Skin of body (tissue), 2 donors: ENCODE results near the gene LAMA2. TPM values are rescaled to one million over a fixed set of nuclear protein-coding genes. Genes with fewer than 3 reads are reported as not detected.

Experiments used
- DNase-seq: peaks from one replicate; lab custom pipeline; 2025; lab: John Stamatoyannopoulos, UW
- total RNA-seq: library from RNA; depleted of rRNA; stranded (reverse); fragments of >200 nt; gene quantifications from one replicate; pipeline ENCODE4 v1.2.3, GENCODE V29; 2014

Gene LAMA2
- total RNA-seq, 1 donor from 2014 or later: 87.4 TPM

DNA sequence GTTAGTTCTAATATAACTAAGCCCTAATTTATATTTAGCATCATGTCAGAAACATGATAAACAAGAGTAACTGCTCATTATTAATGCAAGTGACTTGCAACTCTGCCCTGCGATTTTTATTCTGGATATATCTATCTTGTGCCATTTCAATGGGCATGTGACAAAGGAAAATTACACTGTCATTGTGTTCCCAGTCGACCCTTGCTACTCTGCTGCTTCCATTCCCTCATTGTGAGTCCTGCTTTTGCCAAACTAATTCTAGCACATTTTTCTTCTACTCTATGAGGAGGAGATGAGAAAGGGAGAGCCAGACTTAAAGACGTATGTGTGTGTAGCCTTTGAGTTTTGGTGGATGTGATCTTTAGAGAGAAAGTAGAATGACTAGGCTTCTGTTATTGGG, 551.2 kb downstream of the LAMA2 start:
- no peak for DNase-seq

DNA sequence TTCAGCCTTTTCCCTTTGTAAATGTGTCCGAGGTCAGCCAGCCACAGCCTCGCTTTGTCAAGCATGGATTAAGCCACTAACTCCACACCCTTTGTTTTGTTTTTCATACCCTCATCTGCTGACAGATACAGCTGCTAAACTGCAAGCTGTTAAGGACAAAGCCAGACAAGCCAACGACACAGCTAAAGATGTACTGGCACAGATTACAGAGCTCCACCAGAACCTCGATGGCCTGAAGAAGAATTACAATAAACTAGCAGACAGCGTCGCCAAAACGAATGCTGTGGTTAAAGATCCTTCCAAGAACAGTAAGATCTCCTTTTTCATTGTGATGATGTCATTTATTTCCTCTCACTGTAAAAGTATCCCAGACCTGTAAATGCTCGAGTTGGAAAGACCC, 557.8 kb downstream of the LAMA2 start:
- no peak for DNase-seq

DNA sequence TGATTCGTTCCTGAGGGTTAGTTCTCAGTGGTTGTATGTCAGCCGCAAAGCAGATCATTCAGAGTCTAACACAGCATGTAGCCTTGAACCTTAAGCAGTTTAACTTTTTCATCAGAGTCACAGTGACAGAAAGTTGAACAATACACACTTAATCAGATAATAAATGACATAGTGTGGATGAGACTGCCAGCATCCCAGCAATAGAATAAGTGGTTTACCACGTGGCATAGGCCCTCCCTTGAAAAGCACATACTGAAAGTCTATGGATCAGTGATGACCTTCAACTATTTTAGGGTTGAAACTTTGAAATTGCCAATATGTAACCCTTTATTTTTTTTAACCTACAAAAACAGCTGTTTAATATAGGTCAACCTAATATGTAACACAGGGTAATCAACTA, 561.7 kb downstream of the LAMA2 start:
- no peak for DNase-seq

DNA sequence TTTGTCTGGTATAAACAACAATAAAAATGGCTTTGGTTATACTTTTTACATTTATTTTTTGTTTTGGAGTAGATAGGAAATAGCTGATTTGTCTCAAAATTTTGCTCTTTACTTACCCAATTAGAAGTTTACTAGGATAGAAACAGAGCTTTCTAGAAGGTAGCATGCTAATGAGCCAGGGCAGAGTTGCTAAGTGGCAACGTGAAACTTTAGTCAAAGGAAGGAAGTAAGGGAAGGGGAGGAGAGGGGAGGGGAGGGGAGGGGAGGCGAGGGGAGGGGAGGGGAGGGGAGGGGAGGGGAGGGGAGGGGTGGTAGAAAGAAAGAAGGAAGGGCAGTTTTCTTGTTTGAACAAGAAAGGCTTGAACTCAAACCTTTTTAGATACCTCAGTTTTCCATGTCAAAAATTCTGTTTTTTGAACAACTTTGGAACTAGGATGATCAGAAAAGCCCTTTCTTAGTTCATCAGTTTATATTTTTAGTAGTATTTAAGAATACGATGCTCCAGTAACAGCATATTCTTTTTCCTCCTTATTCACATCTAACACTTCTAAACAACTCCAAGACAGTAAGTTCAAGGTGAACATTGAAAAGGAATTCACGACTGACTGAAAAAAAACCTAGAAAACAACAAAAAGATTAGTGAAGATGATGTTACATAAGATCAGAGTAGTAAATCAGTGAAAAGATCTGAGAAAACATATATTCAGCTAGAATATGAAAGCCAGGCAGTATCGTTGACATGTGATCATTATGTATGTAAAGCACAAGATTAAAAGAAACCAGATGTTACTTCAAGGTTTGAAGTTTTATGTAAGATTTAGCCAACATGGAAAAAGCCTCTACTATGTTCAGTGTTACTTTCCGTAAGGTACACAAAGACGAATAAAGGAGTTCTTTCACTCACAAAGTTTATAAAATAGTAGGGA, 563.6 kb downstream of the LAMA2 start:
- peak; percentile 7 for DNase-seq

DNA sequence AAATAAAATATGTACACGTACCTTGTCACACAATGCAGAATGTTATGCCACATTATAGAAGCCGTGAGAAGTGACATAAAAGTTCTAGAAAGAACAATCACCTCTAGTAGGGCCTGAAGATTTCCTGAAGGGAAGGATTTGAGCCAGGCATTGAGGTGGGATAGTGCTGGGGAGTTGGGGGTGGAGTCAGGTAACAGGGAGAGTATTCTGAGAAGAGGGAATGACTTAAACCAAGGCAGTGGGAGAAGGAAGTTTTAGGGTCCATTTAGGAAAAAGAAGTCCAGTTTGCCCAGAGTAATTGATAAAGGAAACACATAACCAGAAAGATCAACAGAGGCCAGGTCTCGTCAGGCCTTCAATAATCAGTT, 564.2 kb downstream of the LAMA2 start:
- no peak for DNase-seq

DNA sequence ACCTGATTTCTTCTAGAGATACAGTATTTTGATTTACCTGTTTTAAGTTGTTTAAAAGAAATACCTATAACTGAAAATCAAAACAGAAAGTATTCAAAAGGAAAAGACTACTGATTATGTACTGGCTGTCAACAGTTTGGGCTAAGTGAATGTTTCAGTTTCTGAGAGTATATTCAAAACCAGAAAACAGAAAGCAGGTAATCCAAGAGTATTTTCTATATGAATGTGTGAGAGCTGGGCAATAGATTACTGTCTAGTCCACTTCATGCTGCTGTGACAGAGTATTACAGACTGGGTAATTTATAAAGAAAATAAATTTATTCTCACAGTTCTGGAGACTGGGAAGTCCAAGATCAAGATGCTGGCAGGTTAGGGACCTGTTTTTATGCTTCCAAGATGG, 566.0 kb downstream of the LAMA2 start:
- DNase-seq: no peak

DNA sequence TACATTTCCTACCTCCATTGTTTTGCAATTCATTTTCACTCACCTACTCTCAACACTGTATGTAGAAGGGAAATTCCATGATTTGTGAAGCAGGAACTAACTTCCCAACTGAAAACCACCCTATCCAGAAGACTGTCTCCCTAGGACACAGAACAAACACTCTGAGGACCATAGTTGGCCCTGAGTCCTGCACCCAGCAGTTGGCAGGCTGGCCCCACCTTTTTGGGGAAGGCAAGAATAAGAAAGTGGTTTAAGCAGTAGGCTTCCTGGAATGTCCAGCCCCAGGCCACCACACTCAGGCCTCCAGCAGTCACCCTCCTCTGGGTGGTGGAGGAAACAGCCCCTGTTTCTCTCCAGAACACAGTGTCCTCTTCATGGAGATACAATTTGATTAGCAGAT, 568.2 kb downstream of the LAMA2 start:
- no peak for DNase-seq

DNA sequence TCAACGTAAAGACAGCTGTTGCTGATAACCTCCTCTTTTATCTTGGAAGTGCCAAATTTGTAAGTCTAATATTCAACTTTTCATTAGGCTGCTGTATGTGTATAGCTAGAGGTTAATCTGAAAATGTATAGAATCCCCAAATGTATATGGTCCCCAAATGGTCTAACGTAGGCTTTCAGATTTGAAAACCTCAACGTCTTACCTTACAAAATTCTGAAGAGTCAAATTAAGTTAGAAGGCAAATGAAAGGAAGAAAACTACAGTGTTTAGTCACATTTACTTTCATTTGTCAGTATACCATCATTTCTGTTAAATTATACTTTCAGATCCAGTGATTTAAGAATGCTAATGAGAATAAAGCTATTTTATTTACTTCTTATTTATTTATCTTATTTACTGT, 570.1 kb downstream of the LAMA2 start:
- DNase-seq: no peak

DNA sequence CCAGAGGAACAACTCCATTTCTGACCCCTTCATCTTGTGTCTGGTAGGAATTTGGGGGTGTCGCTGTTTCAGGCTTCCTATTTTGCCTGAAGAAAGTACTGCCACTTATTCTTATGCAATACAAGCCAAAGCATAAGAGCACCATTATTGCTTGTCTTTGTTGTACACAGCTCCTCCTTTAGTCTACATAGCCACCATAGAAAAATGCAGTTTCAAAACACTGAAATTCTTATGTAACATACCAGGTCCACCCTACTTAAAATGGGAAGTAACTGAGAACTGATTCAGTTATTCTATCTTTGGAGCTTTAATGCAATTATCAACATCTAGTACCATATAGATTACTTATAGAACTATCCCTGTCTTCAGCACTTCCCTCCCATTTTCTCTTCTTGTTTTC, 571.5 kb downstream of the LAMA2 start:
- no peak for DNase-seq

DNA sequence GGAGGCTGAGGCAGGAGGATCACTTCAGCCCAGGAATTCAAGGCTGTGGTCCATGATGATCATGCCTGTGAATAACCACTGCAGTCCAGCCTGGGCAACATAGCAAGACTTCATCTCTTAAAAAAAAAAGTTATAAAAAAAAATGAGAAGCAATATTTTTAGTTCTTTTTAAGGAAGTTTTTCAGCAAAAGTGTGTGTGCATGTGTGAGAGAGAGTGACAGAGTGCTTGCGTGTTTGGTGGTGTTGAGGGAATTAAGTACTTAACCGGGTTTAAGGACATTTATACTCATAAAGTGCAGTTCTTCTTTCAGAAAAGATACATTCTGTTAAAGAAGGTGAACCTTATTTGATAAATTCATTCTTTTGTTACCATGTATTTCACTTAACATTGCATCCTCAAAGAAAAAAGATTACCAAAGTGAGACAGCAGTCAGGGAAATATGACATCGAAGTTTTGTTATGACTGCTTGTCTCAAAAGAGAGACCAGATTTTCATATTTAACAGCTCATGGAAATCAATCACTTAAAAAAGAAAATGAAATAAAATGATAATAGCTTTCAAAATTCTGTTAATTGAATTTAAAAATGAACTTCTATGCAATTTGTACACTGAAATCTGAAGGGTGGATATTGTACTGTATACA, 572.3 kb downstream of the LAMA2 start:
- no peak for DNase-seq

DNA sequence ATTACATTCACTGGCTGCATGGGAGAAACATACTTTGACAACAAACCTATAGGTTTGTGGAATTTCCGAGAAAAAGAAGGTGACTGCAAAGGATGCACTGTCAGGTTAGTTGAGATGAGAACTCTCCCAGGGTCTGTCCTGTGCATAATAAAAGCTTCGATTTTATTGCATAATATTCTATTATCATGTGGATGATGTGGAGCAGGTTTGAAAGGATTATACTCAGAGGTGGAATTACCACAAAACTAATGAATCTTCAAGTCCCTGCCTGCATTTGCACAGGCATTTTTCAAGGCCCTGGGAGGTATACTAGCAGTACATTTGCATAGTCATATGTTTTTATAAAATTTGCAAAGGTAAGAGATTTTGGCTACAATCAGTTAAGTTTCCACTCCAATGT, 577.3 kb downstream of the LAMA2 start:
- DNase-seq: no peak

DNA sequence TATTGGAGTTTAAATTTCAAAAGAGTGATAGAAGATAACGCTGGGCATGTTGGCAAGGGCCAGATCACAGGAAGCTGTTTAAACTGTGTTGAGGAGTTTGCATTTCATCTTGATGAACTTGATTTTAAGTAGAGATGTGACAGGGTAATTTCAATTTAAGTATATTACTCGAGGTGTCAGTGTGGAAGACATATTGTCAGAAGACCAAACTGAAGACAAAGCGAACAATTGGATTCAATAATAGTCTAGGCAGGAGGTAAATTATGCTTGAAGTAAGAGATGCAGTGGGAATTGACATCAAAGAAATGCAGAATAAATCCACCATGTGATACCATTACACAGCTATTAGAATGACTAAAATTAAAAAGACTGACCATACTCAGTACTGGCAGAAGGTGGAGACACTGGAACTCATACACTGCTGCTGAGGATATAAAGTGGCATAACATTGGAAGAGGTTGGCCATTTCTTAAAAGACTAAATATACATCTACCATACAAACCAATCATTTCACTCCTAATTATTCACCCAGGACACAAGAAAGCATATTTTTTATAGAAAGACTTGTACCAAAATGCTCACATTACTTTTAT, 586.2 kb downstream of the LAMA2 start:
- no peak for DNase-seq

DNA sequence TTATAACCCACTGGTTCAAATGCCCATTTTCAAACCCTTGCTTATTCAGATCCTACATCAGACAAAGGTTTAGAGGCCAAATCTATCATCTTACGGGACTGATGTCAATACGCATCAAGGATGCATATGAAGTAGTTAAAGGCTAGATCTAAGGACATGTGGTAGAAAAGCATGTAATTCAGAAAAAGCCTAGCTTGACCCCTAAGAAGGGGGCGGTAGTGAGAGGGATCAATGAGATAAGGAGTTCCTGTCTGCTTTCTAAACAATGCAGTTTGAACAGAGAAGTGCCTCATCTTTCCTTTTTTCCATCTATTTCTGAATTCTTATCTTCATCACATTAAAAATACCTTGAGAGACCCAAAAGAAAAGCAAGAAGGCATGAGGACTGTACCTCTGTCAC, 589.3 kb downstream of the LAMA2 start:
- no peak for DNase-seq

DNA sequence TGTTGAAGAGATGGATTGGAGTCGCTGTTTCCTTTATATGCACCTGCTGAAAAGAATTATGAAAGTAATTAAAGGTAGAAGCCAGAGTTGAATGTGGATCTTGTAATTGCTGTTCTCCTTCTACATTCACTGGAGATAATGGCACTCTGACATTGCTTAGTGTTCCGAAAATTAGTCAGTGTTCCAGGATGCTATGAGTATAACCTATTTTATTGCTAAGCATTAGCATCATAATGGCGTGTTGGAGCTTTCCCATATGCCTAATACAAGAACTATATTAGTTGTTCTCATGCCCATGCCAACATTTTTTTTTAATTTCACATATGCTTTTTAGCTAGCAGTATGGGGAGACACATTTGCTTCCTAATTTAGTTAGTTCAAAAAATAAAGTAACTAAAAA, 590.6 kb downstream of the LAMA2 start:
- DNase-seq: no peak

DNA sequence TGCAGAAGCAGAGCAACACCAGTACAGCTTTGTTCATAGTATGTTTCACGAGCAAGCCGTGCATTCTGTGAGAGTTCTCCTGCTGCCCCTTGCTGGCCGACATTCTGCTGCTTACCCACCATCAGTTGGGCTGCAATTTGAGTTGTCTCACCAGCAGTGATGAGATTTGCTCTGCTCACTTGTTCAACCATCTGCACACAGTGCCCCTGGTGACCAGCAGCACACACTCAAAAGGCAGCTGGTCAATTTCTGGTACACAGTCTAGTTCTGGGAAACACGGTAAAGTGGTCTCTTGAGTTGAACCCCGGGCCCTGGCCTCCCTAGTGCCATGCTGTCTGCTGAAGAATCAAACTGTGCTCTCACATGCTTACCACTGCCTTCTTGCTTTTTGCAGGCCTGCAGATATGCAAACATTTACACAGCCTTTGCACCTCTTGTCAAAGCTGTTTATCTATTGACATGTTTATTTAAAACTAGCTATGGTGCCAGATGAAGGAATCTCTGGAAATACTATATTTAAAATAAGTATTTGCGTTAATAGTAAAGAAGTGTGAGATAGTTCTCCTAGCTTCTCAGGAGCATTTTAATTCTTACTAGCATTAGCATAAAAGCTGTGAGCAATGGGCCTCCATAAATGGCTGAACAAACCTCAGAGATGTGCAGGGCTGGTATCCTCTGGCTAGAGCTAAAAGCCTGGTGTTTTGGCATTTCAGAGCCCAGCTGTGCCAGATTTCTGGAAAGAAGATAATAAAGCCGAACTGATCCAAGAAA, 592.7 kb downstream of the LAMA2 start:
- no peak for DNase-seq

DNA sequence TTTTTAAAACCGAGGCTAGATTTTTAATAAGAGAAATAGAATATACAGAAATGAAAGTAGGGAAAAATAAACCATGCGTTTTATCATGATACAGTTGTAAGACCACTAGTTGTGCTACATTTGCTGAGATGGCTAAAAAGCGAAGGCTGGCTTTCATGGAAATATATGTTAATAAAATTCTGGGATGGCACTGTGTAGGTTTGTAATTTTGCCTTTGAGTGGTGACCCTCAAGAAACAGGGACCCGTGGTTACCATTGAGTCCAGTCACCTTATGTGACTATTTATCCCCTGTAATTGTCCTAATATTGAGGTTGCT, 593.3 kb downstream of the LAMA2 start:
- no peak for DNase-seq

DNA sequence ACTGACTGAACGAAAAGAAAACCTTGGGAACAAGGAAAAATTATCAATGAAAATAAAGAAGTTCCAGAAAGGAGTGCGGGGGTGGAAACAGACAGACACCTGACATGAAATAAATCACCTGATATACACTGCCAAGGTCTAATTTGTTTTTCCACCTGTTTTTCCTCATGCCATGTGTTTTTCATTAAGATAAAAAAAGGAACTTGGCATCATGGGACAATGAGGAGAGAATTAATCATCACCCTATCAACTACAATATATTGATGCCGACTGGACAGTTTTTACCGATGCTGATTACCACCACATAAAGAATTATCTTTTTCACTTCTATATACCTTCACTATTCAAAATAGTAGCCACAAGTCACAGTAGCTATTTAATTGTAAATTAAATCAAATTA, 593.9 kb downstream of the LAMA2 start:
- no peak for DNase-seq

DNA sequence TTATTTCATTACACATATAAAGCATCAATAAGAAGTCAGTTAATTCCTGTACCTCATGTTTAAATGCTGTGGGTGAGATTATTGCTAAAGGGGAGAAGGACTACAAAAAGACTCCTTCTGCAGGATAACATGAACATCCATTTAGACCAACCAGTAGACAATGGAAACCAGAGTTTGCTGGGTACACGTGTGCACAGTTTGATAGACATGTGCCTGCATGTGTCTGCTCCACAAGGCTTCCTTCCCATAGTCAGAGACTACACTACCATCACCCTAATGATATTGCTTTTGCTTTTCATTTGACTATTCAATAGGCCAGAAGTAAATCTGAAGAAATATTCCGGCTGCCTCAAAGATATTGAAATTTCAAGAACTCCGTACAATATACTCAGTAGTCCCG, 595.4 kb downstream of the LAMA2 start:
- no peak for DNase-seq

DNA sequence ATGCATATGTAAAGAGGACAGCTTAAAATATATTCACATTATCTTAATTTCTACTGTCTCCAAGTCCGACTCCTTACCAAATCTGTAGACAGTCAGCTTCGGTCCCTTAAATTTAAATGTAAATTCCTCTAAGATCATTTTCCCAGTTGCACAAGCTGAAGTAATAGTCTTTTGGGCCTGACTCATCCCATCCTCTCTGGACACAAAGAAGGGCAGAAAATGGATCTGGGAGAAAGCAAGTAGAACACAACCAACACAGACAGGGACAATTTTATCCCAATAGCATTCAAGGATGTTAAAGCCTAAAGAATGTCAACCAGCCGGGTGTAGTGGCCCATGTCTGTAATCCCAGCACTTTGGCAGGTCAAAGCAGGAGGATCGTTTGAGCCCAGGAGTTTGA, 598.8 kb downstream of the LAMA2 start:
- DNase-seq: no peak

DNA sequence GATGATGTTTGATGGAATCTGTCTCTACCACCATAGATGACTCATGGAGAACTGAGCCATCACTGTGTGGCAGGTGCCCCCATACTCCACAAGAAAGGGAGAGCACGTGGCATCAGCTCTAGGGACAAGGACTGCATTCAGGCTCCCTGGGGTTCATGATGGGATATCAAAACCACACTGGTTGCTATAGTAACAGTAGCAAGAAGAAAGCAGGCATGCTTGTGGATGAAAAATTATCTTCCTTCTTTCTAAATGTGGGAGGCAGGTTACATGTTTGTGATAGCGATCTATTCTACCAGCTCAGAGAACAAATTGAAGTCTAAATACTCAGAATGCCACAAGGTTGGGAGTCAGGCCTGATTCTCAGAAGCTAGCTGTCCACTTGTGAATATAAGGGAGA, 602.8 kb downstream of the LAMA2 start:
- no peak for DNase-seq

DNA sequence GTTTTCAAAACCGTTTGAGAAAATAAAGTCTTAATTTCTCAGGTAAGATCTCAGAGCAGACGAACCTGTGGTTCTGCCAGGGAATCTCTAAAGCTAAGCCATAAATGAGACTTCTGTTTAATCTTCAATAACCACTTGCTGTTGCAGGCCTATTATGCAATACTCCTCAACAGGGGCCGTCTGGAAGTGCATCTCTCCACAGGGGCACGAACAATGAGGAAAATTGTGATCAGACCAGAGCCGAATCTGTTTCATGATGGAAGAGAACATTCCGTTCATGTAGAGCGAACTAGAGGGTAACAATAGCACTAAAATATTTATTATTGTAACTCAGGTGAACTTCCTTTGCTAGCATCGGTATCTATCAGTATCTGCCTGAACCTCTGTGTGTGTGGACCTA, 603.4 kb downstream of the LAMA2 start:
- DNase-seq: no peak

DNA sequence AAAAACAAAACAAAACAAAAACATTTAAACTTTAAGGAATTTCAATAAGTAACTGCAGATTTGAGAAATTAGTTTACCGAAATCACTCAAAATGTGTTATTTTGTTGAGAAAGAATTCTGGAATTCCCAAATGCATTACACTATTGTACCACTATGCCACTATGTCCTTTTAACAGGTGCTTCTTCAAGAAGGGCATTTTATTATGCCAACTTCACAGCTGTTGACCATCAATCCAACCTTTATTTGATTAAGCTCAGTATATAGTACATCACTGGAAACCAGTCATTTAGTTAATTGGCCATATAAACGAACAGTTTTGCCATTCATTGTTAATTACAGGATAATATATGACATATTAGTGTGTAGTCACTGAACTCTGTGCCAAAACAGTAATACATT, 605.4 kb downstream of the LAMA2 start:
- DNase-seq: no peak
